Right atrium auricular region (tissue), 2 donors: ENCODE measurements around the gene PSKH1. TPM values are rescaled to one million over a fixed set of nuclear protein-coding genes. Genes with fewer than 3 reads are reported as not detected.

Experiments used
- DNase-seq: peaks from one replicate; pipeline ENCODE4 v3.0.0-alpha.2; 2019; ENCODE audit warnings: low spot score
- H3K27ac ChIP-seq, 2 donors: fragments of 200-600 bp; sonication (generic); 1 replicate in 1 of 2; 2 replicates in 1 of 2; pipeline ENCODE4 v1.5.1; 2016 to 2019
- H3K27me3 ChIP-seq, 2 donors: fragments of 200-600 bp; sonication (generic); one replicate each; pipeline versions ENCODE4 v1.5.1 to v1.6.0; 2017 to 2019
- H3K36me3 ChIP-seq: fragments of 200-600 bp; sonication (generic); one replicate; pipeline ENCODE4 v1.5.1; 2016
- H3K4me1 ChIP-seq, 2 donors: fragments of 200-600 bp; sonication (generic); one replicate each; pipeline versions ENCODE4 v1.5.1 to v1.6.0; 2017 to 2019
- H3K4me3 ChIP-seq, 2 donors: fragments of 200-600 bp; sonication (generic); 1 replicate in 1 of 2; 2 replicates in 1 of 2; pipeline ENCODE4 v1.5.1; 2017 to 2019; ENCODE audit warnings: mild to moderate bottlenecking in 1 of 2, moderate library complexity in 1 of 2
- H3K9me3 ChIP-seq, 2 donors: fragments of 200-600 bp; sonication (generic); one replicate each; pipeline ENCODE4 v1.5.1; 2019
- total RNA-seq, 2 donors: library from RNA; depleted of rRNA; stranded (reverse); fragments of >200 nt; gene quantifications; one replicate each; pipeline ENCODE4 v1.1.0, GENCODE V29; 2016
- TF ChIP-seq, protein P1 (sequence below), 2 donors: fragments of 200-600 bp; sonication (generic); IDR thresholded peaks; one replicate each; pipeline ENCODE4 v1.5.1; 2019; ENCODE audit warnings: antibody characterized with exemption in 2 of 2

The PSKH1 gene
- total RNA-seq, 2 donors from 2014 or later: 18.4 to 23.2 TPM

DNA sequence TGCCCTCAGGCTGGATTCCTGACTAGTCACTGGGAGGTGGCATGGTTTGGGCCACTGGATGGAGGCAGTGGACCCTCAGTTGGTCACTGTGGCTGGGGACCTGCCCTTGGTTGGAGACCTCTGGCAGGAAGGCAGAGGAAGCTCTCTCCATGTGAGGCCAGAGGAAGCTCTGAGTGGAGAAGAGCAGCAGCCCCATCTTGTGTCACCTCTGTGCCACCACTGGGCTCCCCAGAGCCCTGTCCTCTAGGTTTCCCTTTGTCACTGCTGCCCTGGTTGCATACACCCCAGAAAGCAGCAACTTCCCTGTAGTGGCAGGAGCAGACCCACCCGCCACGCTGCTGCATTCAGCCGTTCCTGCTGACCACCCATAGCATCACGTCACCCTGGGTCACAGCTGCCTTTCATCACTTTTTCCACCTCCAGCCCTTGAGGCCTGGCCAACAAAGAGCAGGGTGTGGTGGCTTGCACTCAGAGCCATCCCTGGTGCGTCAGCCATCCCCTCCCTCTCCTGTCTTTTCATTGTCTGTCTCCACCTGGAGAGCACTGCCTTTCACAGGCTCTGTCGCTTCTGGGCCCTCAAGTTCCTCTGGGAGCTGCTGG lies 26.7 kb downstream of the PSKH1 start:
- Histone ChIP-seq H3K27me3 (no peaks in the 10 kb centered on the region), H3K9me3 (no peaks in the 10 kb centered on the region), H3K36me3 (no peaks in the 10 kb centered on the region), H3K27ac (peak overlapping the region; percentile 77 to 94), H3K4me3 (no peak overlapping the region), H3K4me1 (peaks cover 0 to 80% of the 10 kb centered on the region in 2 donors)
- TF ChIP-seq, protein P1, sequence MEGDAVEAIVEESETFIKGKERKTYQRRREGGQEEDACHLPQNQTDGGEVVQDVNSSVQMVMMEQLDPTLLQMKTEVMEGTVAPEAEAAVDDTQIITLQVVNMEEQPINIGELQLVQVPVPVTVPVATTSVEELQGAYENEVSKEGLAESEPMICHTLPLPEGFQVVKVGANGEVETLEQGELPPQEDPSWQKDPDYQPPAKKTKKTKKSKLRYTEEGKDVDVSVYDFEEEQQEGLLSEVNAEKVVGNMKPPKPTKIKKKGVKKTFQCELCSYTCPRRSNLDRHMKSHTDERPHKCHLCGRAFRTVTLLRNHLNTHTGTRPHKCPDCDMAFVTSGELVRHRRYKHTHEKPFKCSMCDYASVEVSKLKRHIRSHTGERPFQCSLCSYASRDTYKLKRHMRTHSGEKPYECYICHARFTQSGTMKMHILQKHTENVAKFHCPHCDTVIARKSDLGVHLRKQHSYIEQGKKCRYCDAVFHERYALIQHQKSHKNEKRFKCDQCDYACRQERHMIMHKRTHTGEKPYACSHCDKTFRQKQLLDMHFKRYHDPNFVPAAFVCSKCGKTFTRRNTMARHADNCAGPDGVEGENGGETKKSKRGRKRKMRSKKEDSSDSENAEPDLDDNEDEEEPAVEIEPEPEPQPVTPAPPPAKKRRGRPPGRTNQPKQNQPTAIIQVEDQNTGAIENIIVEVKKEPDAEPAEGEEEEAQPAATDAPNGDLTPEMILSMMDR (IDR thresholded peaks at IDR 0.05): peak in 1 of 2 donors; percentile 44
- no peak for DNase-seq

DNA sequence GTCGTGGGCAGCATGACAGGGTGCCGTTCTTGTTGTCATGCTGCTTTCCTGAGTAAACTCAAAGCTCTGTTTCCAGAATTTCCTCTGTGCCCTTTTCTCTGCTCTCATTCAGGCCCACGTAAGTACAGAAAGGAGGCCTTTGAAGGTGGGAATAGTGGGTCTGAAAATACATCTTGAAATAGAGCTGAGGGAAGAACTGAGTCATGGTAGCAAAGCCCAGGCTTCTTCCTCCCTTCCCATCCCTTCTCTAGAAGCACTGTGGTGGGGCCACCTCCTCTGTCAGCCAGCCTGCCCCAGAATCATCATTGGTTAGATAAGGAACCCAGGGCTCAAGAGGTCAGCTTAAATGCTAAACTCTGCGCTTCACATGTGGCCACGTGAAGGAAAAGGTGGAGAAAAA lies 29.2 kb downstream of the PSKH1 start:
- H3K4me1 ChIP-seq: peaks cover 0 to 80% of the 10 kb centered on the region in 2 donors
- H3K4me3 ChIP-seq: no peak overlapping the region
- no peak overlapping the region for H3K27ac ChIP-seq
- H3K36me3 ChIP-seq: peaks cover under 1% of the 10 kb centered on the region
- DNase-seq: no peak
- TF ChIP-seq, protein P1 (IDR thresholded peaks at IDR 0.05): no peak
- H3K27me3 ChIP-seq: no peaks in the 10 kb centered on the region
- H3K9me3 ChIP-seq: no peaks in the 10 kb centered on the region

DNA sequence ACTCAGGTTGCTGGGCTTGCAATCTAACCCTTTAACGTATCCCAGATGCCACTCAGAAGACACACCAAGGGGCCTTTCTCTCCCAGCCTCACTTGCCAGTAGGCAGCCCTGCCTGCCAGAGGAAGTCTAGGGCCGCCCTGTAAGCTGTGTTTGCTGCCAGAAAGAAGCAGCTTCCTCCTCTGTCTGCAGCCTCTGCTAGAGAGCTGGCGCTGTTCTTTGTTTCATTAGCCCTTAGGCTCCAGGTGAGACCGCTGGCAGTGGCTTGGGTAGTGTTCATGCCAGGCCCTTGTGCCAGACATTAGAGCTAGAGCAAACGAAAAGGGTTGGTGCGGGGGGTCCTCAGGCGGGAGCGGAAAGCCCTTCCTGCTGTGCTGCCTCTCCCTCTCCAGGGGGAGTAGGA lies 29.7 kb downstream of the PSKH1 start:
- Histone ChIP-seq H3K27ac (peak overlapping the region in 1 of 2 donors; percentile 39), H3K36me3 (peaks cover 5% of the 10 kb centered on the region), H3K4me3 (no peak overlapping the region), H3K4me1 (peaks cover 0 to 75% of the 10 kb centered on the region in 2 donors), H3K9me3 (no peaks in the 10 kb centered on the region), H3K27me3 (no peaks in the 10 kb centered on the region)
- TF ChIP-seq, protein P1 (IDR thresholded peaks at IDR 0.05): no peak
- DNase-seq: no peak

DNA sequence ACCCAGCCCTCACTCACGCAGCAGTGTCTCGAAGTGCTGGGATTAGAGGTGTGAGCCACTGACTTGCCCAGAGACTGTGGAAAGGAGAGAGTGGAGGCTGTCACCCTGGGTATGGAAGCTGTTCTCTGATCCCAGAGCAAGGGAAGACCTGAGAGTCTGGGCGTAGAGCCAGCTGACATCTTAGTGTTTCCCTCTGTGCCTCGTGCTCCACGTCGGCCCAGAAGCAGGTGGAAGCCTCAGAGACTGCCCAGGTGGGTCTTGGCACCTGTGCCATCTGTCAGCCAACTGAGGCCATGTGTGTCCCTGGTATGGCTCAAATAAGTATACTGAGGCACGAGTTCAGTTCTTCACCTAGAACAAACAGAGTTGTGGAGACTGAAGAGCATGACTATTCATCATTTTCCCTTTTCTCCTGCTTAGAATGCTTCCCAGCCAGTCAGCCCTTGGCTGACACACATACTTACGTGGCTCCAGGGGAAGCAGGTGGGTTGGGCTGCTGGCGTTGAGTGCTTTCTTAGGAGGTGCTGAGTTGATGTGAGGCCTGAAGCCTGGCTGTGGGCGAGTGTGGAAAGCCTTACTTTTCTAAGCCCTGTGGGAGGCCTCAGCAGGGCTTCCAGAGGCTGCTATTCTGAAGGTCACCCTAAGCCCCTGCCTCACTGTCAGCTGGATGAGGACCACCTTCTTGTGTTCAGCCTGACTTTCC lies 30.5 kb downstream of the PSKH1 start:
- TF ChIP-seq, protein P1 (IDR thresholded peaks at IDR 0.05): no peak
- H3K36me3 ChIP-seq: peaks cover 10% of the 10 kb centered on the region
- H3K27ac ChIP-seq: peak overlapping the region; percentile 19 to 39
- H3K9me3 ChIP-seq: no peaks in the 10 kb centered on the region
- H3K4me3 ChIP-seq: no peak overlapping the region
- no peaks in the 10 kb centered on the region for H3K27me3 ChIP-seq
- peaks cover 0 to 70% of the 10 kb centered on the region in 2 donors for H3K4me1 ChIP-seq
- no peak for DNase-seq

DNA sequence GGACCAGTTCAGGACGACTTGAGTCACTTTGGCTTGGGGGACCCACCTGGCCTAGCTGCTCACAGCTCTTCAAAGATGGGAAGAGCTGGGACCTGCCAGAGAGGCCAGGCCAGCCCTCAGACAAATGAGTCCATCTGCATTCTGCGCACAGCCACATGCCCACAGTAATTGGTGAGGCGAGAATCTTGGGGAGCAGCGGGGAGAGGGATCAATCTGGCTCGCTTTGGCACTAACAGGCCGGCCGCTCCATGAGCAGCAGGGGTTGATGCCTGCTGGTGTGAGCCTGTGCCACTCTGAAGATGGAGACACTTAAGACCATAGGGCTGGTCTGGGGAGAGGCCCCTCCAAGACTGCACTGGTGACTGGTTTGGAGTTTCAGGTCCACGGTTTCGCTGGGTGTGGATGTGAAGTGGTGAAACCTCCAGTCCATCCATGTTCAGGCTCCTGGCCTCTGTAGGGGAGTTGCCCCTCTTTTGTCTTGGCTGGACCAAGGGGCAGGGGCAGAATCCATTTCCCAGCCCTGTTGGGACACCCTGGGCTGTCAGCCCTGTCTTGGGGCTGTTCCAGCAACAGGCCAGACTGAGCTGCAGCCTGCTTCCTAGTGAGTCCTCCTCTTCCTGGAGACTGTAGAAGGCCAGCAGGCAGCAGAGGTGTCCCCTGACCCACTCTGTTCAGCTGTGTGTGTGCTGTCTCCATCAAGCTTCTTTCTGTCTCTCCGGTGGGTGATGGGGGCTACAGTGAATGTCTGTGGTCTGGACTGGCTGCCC lies 31.3 kb downstream of the PSKH1 start:
- TF ChIP-seq, protein P1 (IDR thresholded peaks at IDR 0.05): no peak
- Histone ChIP-seq H3K4me3 (no peak overlapping the region), H3K27me3 (no peaks in the 10 kb centered on the region), H3K27ac (peak overlapping the region in 1 of 2 donors; percentile 19), H3K4me1 (peaks cover 0 to 64% of the 10 kb centered on the region in 2 donors), H3K36me3 (peaks cover 10% of the 10 kb centered on the region), H3K9me3 (no peaks in the 10 kb centered on the region)
- DNase-seq: no peak
